ENCODE measurements around the gene MTMR2.
"Not testable (repeated sequence)": the region's sequence is repeated elsewhere in the genome, so short reads cannot be mapped to it uniquely, and the experiment has no call there.

The MTMR2 gene

GRCh38 chr11:95867105-95867504 lies 56.8 kb downstream of the MTMR2 start:
- DNase-seq (ENCODE audit: insufficient read length, low spot score) (no peak), FAIRE-seq (no peak)
- TF ChIP-seq POU2F2 (IDR thresholded peaks at IDR 0.05; ENCODE audit: low read depth, low read length) (no peak), TAF1 (IDR thresholded peaks at IDR 0.05; ENCODE audit: low read depth, low read length) (no peak)

- TF ChIP-seq POU2F2 (IDR thresholded peaks at IDR 0.05; ENCODE audit: low read depth, low read length): no peak
- TF ChIP-seq POLR2AphosphoS5 (IDR thresholded peaks at IDR 0.05; ENCODE audit: low read depth, low read length): no peak
- TF ChIP-seq TAF1 (IDR thresholded peaks at IDR 0.05; ENCODE audit: low read depth, low read length): no peak
- no peak for TF ChIP-seq SPI1 (IDR thresholded peaks at IDR 0.05; ENCODE audit: low read depth, low read length)
- TF ChIP-seq PAX5 (IDR thresholded peaks at IDR 0.05; ENCODE audit: insufficient read depth, low read length, severe bottlenecking): no peak
- TF ChIP-seq POLR2A (IDR thresholded peaks at IDR 0.05; ENCODE audit: low read depth, low read length): no peak
- no peak for FAIRE-seq
Observed at GRCh38 chr11:95863486-95864140, 60.3 kb downstream of the MTMR2 start.

DNA sequence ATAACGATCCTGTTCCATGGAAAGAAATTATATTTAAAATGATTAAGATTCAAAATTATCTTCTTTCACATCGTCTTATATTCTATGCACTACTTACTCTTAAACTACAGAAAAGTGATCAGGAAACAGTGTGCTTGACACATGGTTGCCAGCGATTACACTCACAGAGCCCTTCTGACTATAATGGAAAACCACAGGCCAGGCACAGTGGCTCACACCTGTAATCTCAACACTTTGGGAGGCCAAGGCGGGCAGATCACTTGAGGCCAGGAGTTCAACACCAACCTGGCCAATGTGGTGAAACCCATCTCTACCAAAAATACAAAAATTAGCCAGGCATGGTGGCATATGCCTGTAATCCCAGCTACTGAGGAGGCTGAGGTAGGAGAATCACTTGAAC lies 63.9 kb downstream of the MTMR2 start:
- FAIRE-seq; DNase-seq (ENCODE audit: insufficient read length, low spot score): not testable (repeated sequence)

More at GRCh38 chr11:95863486-95864140, 60.3 kb downstream of the MTMR2 start:
- no peak for DNase-seq (ENCODE audit: insufficient read length, low spot score)

GRCh38 chr11:95854362-95854761 lies 69.5 kb downstream of the MTMR2 start:
- DNase-seq (ENCODE audit: insufficient read length, low spot score); FAIRE-seq: not testable (repeated sequence)

DNA sequence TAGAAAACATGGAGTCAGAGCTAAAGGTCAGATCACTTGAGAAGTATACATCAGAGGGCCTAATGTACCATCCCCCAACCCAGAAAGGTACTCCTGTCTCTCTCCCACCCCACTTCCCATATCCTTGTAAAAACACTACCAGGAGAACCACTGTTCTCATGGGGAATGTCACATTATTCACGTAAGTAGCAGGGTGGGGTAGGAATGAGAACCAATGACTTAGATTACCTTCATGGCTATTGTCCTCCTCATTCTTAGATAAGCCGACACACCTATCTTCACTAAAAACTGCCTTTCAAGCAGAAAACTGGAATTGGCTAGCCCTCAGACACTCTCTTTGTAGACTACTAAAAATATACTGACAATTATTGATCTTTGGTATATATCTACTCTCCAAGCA lies 70.0 kb downstream of the MTMR2 start:
- DNase-seq (ENCODE audit: insufficient read length, low spot score): no peak
- TF ChIP-seq POU2F2 (IDR thresholded peaks at IDR 0.05; ENCODE audit: low read depth, low read length): no peak
- no peak for TF ChIP-seq TAF1 (IDR thresholded peaks at IDR 0.05; ENCODE audit: low read depth, low read length)
- no peak for TF ChIP-seq PAX5 (IDR thresholded peaks at IDR 0.05; ENCODE audit: insufficient read depth, low read length, severe bottlenecking)
- no peak for TF ChIP-seq POLR2AphosphoS5 (IDR thresholded peaks at IDR 0.05; ENCODE audit: low read depth, low read length)
- TF ChIP-seq SPI1 (IDR thresholded peaks at IDR 0.05; ENCODE audit: low read depth, low read length): no peak
- no peak for TF ChIP-seq POLR2A (IDR thresholded peaks at IDR 0.05; ENCODE audit: low read depth, low read length)
- FAIRE-seq: no peak

- DNase-seq (ENCODE audit: insufficient read length, low spot score) (no peak), FAIRE-seq (no peak)
- TF ChIP-seq TAF1 (IDR thresholded peaks at IDR 0.05; ENCODE audit: low read depth, low read length): no peak
- TF ChIP-seq PAX5 (IDR thresholded peaks at IDR 0.05; ENCODE audit: insufficient read depth, low read length, severe bottlenecking): no peak
- TF ChIP-seq POU2F2 (IDR thresholded peaks at IDR 0.05; ENCODE audit: low read depth, low read length): no peak
- no peak for TF ChIP-seq POLR2AphosphoS5 (IDR thresholded peaks at IDR 0.05; ENCODE audit: low read depth, low read length)
- no peak for TF ChIP-seq POLR2A (IDR thresholded peaks at IDR 0.05; ENCODE audit: low read depth, low read length)
- no peak for TF ChIP-seq SPI1 (IDR thresholded peaks at IDR 0.05; ENCODE audit: low read depth, low read length)
Observed at GRCh38 chr11:95853138-95853537, 70.8 kb downstream of the MTMR2 start.

GRCh38 chr11:95850137-95850536 lies 73.8 kb downstream of the MTMR2 start:
- no peak for DNase-seq (ENCODE audit: insufficient read length, low spot score)
- TF ChIP-seq TAF1 (IDR thresholded peaks at IDR 0.05; ENCODE audit: low read depth, low read length) (no peak), SPI1 (IDR thresholded peaks at IDR 0.05; ENCODE audit: low read depth, low read length) (no peak), POU2F2 (IDR thresholded peaks at IDR 0.05; ENCODE audit: low read depth, low read length) (no peak), PAX5 (IDR thresholded peaks at IDR 0.05; ENCODE audit: insufficient read depth, low read length, severe bottlenecking) (no peak), POLR2A (IDR thresholded peaks at IDR 0.05; ENCODE audit: low read depth, low read length) (no peak), POLR2AphosphoS5 (IDR thresholded peaks at IDR 0.05; ENCODE audit: low read depth, low read length) (no peak)
- FAIRE-seq: no peak

- DNase-seq (ENCODE audit: insufficient read length, low spot score): peak; percentile 2
- FAIRE-seq: peak; percentile 66
- no peak for TF ChIP-seq POU2F2 (IDR thresholded peaks at IDR 0.05; ENCODE audit: low read depth, low read length)
- TF ChIP-seq POLR2AphosphoS5 (IDR thresholded peaks at IDR 0.05; ENCODE audit: low read depth, low read length): no peak
- no peak for TF ChIP-seq POLR2A (IDR thresholded peaks at IDR 0.05; ENCODE audit: low read depth, low read length)
- TF ChIP-seq PAX5 (IDR thresholded peaks at IDR 0.05; ENCODE audit: insufficient read depth, low read length, severe bottlenecking): no peak
- TF ChIP-seq SPI1 (IDR thresholded peaks at IDR 0.05; ENCODE audit: low read depth, low read length): no peak
Observed at GRCh38 chr11:95849087-95849825, 74.7 kb downstream of the MTMR2 start.

DNA sequence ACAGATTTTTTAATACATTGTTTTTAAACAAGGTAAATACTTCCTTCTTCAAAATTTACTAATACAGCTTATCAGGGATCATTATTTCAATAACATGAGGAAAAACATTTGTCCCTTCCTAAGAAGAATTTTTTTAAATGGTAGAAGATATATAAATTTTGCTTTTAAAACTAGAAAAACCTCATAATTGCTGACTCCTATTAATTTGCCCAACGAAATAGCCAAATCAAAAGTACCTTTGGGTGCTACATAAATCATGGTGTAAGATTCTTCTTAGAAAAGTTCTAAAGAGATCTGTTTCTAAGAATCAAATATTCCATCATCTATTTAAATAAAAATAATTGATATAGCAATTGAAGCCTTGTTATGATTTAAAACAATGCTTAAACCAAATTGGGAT lies 78.7 kb downstream of the MTMR2 start:
- no peak for DNase-seq (ENCODE audit: insufficient read length, low spot score)
- no peak for FAIRE-seq
- TF ChIP-seq SPI1 (IDR thresholded peaks at IDR 0.05; ENCODE audit: low read depth, low read length): no peak
- no peak for TF ChIP-seq POLR2A (IDR thresholded peaks at IDR 0.05; ENCODE audit: low read depth, low read length)
- no peak for TF ChIP-seq POLR2AphosphoS5 (IDR thresholded peaks at IDR 0.05; ENCODE audit: low read depth, low read length)
- no peak for TF ChIP-seq PAX5 (IDR thresholded peaks at IDR 0.05; ENCODE audit: insufficient read depth, low read length, severe bottlenecking)
- TF ChIP-seq POU2F2 (IDR thresholded peaks at IDR 0.05; ENCODE audit: low read depth, low read length): no peak
- no peak for TF ChIP-seq TAF1 (IDR thresholded peaks at IDR 0.05; ENCODE audit: low read depth, low read length)

DNA sequence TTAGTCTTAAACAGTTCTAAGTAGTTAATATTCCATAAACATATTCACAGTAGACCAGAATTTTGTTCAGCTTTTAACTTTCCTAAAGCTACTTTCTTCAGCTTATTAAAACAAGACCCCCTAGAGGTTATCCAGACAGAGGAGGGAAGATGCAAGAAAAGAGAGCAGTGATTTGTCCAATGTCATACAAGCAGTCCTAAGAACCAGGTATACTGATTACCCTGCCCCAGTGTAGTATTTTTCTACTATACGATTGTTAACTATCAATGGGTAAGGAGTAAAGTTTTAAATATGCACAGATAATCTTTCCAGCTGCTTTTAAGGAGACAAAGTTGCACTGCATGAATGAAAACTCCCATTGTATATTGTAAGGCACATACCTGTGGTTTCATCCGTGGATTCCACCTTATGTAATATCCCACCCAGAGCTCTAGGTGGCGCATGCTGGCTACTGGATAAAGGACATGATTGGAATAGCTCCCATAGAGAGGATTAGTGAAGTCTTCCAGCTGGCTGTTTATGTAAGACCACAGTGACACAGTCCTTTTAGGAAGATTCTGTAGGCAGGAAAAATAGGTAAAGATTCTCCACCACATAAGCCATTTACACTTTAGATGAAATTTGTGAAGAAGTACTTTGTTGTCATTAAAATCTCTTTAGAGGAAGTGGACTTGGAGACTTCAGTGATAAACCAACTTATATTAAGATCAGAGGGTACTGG lies 88.0 kb downstream of the MTMR2 start:
- FAIRE-seq: peak; percentile 78
- DNase-seq (ENCODE audit: insufficient read length, low spot score): no peak
- TF ChIP-seq POLR2AphosphoS5 (IDR thresholded peaks at IDR 0.05; ENCODE audit: low read depth, low read length) (no peak), TAF1 (IDR thresholded peaks at IDR 0.05; ENCODE audit: low read depth, low read length) (no peak)
